HG03432 (cell line): ENCODE measurements around the gene MPC2.
"Not testable (repeated sequence)": the region's sequence is repeated elsewhere in the genome, so short reads cannot be mapped to it uniquely, and the experiment has no call there.

Source experiments
- ATAC-seq: cut with Tn5 transposase; IDR thresholded peaks from one replicate; pipeline ENCODE4 v1.9.1; 2021; ENCODE audit warnings: mild to moderate bottlenecking, moderate library complexity; ENCODE audit not compliant: unreplicated experiment

MPC2 gene

DNA sequence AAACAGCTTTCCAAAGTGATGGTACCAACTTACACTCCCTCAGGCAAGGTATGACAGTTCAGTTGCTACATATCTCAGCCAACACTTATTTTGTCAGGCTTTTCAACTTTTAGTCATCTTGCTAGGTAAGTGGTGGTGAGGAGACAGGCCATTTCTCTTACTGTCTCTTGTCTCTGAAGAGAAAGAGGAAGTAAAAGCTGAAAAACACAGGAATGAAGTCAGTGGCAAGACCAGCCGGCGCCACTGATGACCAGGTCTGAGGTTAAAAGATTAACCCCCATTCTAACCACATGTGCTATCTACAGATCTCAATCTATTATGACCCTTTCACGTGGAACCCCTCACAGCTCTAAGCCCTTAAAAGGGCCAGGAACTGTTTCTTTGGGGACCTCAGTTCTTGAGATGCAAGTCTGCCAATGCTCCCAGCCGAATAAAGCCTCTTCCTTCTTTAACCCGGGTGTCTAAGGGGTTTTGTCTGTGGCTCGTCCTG is 27.1 kb downstream of the MPC2 start:
- no peak for ATAC-seq

DNA sequence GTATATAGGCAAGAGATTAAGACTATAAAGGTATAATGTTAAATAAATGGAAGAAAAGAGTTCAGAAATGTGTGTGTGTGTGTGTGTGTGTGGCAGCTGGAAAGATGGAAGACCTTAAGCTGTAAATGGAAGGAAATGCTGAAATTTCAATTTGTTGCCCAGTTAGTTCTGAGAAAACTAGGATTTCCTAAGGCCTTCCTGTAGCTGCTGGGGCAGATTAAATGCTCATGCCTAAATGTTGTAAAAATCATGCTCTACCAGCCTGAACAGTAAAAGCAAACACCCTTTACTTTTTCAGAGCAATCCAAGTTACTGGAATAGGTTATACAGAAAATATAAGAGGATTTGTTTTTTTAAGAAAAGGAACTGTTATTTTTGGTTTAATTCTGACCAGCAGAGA is 31.2 kb downstream of the MPC2 start:
- no peak for ATAC-seq

DNA sequence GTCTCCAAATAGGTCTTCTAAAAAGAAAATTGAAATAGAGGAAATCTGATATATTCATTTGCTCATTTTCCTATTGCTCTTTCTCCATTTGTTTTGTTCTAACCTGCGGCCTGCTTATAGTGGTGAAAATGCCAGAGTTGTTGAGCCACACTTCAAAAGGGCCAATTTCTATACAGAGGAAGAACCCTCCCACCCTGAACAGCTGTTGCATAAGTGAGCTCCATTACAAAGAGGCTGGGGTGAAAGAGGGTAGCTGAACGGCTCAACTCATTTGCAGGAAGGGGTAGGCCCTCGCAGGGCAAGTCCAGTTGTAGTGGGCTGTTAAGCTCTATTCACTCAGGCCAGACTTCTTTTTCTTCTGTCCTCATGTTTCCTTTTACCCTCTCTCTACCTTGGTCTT is 31.7 kb downstream of the MPC2 start:
- ATAC-seq: no peak

DNA sequence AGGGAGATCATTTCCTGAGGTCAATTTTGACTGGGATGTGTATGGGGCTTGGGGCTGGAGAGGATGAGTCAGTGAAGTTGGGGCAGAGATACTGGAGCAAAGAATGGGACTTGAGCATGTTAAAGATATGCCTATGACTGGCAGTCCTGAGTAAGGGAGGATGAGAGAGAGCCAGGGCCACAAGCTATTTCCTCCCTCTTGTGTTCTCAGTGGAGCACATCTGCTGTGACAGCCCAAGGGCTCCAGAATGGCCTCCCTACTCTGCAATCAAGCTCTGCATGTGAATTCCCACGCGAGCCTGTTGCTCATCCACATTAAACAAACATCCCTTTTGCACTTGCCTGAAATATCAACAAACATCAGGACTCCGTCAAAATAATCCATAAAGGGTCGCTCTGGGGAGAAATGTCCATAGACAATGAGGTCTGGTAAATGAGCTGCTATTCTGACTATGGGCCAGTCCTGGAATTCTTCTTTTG is 32.2 kb downstream of the MPC2 start:
- ATAC-seq: no peak

DNA sequence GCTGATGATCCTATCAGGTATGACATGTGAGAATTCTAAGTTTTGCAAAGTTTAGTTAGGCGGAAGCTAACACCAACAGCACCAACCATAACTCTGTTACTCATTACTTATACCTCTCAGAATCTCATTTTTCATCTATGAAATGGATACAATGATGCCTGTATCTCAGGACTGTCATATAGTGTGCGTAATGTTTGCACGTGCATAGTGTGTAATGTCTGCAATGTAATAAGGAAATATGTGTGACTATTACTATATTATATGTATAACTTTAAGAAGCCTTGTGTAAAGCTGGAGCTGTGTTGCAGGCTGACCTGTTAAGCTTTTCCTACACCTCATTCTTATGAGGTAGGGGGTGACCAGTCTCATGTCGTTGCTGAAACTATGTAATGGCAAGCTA is 36.0 kb downstream of the MPC2 start:
- no peak for ATAC-seq

DNA sequence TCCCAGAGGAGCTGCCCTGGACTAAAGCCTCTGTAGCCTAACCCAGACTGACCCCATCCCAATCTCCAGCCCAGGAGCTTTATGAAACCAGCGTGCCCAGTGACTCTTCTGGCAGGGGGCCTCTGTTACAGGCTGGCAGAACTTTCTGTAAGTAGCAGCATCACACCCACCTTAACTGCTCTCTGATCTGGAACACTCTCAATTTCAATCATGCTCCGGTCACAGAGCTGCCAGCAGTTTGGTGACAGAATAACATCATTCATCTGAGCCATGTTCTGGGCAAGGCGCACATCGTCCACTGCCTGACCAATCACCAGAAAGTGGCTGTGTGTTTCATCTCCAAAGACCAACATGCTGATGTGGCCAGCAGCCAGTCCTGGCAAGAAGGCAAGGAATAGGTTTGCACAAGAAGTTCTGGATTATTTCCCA is 37.6 kb downstream of the MPC2 start:
- ATAC-seq: peak; percentile 93

DNA sequence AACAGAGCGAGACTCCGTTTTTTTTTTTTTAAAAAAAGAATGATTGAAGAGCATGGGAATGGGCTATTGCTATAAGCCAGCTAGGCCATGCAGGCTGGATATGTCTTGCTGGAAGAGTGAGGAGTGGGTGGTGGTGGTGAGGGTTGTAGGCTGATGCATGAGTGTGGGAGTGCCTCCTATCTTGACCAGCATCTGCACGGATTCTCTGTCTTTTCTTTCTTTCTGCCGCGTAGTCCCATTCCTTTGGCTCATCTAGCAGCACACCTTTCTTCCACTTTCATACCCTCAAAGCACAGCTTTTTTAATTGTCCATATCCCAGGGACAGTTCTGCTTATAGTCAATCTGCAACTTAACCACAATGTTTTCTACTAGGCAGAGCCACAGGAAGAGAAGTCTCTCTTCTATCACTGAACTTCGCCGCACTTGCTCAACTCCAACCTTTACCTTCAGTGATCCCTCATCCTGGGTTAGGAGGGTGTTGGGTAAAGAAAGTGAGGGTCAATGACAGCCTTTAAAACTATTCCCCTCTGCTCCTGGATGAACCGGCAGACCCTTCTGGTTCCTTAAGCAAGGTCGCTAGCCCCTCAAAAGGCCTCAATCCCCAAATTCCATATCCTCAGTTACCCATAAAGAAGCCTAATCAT is 38.2 kb downstream of the MPC2 start:
- no peak for ATAC-seq

DNA sequence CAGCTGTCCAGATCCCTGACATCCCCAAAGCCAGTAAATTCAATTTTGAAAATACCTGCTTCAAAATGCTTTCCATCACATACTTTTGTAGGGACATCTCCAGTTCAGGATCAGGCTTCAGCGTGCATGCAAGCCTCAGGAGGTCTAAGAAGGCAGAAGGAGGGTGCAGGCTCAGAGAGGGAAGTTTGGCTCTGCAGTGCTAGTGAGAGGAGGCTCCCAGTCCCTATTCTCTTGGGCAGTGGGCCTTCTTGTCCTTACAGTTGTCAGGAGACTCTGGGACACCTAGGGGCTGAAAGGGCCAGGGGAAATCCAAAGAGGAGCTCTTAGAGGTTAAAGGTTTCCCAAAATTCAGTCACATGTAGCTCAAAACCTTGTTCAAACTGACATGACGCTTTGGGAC is 43.1 kb downstream of the MPC2 start:
- ATAC-seq: no peak

DNA sequence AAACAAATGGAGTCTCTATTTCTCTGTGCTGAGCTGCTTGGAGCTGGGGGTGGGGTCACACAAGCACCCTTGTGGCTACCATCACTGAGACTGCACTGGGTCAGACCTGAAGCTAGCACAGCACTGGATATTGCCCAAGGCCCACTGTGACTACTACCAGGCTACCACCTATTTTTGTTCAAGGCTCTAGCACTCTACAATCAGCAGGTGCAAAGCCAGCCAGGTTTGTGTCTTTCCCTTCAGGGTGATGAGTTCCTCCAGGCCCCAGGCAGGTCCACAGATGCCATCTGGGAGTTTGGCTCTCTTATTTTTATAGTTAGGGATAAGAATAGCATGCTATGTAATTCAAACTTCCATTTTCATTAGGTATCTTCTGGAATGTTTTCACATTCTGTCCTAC is 46.5 kb downstream of the MPC2 start:
- no peak for ATAC-seq

DNA sequence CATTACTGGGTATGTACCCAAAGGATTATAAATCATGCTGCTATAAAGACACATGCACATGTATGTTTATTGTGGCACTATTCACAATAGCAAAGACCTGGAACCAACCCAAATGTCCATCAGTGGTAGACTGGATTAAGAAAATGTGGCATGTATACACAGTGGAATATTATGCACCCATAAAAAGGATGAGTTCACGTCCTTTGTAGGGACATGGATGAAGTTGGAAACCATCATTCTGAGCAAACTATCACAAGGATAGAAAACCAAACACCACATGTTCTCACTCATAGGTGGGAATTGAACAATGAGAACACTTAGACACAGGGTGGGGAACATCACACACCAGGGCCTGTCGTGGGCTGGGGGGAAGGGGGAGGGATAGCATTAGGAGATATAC is 49.7 kb downstream of the MPC2 start:
- ATAC-seq: not testable (repeated sequence)

DNA sequence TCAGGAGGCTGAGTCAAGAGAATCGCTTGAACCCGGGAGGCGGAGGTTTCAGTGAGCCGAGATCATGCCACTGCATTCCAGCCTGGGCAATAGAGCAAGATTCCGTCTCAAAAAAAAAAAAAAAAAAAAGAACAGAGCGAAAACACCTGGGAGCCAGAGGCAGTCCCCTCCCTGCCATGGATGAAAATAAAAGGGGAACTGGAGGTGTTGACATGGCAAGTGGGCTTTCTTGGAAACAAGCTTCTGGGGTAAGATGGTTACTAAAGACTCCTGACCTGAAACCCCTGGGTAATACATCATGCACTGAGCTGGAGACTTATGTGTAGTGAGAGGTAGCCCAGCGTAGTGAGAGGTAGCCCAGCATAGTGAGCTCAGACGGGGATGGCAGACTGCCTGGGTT is 54.5 kb downstream of the MPC2 start:
- ATAC-seq: no peak

DNA sequence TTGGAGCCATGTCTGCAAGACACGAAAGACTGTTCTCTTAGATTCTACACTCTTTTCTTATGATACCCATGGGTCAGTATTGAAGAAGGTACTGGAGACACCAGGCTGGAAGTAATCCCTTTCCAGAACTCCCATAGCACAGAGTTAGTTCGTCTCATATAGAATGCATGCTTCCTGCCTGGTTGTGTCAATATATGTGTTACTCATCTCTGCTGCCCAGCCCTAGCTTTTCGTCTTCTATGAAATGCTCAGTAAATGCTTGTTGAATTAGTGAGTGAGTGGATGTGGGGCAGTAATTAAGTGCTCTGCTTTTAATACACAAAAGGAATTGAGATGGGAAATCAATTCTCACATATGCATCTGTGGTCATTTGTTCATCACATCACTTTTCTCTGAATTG is 55.1 kb downstream of the MPC2 start:
- no peak for ATAC-seq

DNA sequence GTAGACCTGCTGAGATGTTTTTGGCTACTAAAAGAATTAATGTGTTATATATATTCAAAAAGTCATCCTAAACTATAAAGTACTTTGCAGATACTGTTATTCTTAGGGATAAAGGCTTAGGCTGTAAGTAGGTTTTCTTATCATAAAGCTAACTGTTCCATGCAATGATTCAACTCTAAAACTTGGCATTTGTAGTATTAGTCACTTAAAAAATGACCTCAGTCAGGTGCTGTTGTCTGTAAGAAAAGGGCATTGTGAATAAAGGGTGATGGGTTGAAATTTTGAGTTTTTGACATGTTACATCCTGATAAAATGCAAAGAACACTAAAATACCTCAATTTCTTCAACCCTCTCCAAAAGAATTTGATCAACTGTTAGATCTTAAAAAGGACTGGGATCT is 55.8 kb downstream of the MPC2 start:
- ATAC-seq: no peak

DNA sequence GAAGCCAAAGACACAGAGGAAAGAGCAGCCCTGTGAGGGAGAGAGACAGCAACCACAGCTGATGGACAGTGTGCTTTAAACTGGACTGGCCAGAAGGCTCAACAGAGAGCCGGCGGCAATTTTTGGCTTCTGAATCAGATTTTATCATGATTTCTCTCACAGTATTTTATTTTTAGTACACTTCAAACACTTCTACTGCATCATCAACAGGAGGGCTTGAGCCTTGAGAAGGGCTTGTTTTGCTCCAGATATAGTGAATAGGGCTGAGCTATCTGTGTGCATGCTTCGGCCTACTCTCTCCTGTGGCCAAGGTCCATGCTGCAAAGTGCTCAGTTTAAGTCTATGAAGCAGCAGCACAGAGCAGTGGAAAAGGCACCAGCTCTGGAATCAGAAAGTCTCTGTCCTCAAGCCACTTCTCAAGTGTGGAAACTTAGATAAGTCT is 56.3 kb downstream of the MPC2 start:
- no peak for ATAC-seq

DNA sequence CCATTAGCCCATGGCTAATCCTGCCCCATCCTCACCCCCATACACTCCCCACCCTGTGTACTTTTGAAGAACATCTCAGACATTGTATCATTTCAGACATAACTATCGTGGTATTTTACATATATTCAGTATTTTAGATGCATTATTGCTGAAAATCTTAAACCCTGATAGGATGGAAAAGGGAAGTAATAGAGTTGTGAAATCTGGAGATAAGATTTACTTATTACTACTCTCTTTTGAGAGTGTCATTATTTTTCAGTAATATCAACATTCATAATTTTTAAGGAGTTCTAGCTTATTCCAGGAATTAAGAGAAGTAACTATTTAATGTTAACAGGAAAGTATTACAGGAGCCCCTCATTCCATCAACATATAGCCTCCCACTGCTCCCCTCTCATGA is 57.4 kb downstream of the MPC2 start:
- ATAC-seq: no peak

DNA sequence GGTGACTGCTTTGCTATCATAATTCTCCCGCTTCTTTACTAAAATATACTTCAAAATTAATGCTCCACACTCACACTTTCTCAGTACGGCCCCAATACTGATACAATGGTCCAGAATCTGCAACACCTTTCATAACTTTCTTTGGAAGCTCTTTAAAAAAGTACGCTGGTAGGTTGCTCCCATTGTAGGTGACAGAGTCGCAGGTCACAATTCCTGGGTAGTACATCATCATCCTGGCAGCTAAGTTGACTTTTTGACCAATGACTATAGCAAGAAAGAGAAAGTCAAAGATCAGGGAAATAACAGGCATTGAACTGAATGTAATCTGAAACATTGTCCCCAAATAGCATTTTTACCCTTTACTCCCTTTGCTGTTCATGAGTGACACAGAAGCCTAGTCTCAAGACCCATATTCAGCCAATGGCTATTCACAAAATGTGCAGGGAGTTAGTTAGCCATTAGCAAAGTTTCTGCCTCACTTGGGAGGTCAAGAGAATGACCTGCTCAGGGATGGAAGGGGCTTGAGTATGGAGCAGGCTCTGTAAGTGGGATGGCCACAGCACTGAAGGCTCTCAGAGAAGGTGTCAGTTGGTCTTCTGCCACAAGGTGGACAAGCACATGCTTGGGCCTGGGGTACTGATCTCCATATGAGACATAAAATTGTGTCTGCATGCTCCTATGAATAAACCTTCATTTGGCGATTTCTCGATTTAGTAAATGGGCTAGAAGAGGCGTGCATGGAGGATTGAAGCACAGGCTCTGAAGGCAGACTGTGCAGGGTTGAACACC is 58.3 kb downstream of the MPC2 start:
- no peak for ATAC-seq

DNA sequence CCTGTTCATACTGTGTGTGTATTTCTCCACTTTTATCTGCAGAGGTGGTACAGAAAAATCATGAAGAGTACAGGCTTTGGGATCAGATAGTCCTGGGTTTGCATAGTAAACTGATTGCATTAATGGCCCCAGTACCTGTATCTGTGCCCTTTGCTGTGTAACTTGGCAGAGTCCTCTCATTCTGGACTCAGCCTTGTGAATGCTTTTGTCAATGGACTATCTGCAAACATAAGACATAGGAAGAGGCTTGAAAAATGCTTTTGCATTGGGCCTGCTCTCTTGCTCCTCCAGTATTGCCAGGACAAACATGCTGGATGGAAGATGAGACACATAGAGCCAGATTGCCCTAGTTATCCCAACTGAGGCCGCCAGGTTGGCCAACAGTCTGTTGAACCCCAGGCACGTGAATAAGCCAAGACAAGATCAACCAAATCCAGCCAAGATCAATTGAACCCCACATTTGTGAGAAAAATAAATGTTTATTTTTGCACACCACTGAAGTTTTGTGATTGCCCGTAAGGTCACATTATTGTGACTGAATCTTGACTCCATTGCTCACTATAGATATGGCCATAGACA is 60.2 kb downstream of the MPC2 start:
- no peak for ATAC-seq

DNA sequence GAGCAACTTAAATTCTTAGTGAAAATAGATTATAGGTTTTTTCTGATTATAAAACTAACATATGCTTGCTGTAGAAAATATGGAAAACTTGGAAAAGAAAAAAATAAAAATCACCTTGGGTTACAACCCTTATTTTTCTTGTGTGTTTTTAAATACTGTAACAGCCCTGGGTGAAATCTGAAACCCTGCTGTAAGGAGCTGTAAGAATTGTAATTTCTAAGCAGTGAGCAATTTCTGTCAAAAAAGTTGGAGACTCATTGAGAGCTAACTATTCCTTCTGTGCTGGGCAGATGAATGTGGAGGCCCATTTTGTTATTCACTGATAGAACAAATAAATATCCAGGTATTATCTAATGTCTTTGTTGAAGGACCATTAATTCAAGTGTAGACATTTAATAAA is 65.5 kb downstream of the MPC2 start:
- no peak for ATAC-seq

DNA sequence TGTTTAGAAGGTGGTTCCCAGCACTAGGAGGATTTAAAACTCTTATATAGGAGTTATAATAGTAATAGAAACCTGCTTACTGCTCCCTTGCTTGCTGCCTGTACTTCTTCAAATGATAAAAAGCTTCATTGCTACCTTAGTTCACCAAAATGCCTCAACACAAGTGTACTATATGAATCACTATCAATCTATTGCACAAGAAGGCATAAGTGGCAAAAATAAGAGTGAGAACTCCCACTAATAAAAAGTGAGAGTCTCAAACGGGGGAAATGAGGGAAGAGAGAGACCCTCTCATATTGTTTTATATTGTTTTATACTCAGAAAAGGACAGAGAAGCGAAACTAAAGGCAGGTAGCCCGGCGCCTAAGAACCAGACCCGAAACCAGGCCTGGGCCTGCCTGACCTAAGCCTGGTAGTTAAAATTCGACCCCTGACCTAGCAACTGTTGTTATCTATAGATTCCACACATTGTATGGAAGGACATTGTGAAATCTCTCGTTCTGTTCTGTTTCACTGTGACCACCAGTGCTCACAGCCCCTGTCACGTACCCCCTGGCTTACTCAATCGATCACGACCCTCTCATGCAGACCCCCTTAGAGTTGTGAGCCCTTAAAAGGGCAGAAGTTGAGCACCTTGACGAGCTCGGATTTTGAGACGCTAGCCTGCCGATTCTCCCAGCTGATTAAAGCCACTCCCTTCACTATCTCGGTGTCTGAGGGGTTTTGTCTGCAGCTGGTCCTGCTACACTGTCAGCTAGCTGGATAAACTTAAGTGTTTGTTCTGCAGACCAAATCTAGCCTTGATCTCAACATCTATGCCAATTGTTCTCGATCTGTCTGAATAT is 67.5 kb downstream of the MPC2 start:
- not testable (repeated sequence) for ATAC-seq

DNA sequence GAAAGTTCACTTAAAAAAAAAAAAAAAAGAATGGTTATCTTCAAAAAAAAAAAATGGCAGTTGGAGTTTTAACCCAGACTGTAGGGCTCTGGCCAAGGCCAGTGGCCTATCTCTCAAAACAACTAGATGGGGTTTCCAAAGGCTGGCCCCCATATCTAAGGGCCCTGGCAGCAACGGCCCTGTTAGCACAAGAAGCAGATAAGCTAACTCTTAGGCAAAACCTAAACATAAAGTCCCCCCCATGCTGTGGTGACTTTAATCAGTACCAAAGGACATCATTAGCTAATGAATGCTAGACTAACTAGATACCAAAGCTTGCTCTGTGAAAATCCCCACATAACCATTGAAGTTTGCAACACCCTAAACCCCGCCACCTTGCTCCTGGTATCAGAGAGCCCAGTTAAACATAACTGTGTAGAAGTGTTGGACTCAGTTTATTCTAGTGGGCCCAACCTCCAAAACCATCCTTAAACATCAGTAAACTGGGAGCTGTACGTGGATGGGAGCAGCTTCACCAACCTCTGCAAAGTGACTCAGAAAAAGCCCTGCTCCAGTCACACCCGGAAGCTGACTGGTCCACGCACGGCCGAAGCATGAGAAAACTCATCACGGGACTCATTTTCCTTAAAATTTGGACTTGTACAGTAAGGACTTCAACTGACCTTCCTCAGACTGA is 70.0 kb downstream of the MPC2 start:
- not testable (repeated sequence) for ATAC-seq
